Measurements from ENCODE around the gene ENOX2.

The ENOX2 gene

DNA sequence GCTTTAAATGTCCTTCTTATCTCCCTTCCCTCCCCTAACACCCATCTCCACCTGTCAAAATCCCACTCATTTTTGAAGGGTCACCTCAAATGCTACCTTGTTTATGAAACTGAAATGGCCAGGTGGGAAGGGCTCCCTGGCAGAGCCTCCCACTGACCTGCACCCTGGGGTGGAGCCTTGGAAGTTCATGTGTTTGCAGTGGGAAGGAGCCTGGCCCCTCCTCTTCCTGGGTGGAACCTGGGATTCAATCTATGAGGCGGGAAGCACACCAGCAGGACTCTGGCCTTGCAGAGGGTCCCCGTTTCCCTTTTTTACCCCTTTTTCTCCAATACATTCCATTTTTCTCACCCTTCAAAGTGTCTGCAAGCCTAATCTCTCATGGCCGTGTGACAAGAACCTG lies 197.4 kb downstream of the ENOX2 start:
- H3K4me3 ChIP-seq, result no peak overlapping the region
- no peak for DNase-seq (ENCODE audit: low spot score)
- H3K27ac ChIP-seq, result peak overlapping the region in 1 of 2 donors; percentile 5
- TF ChIP-seq CTCF (IDR thresholded peaks at IDR 0.05), result no peak

- Histone ChIP-seq H3K27ac (peak overlapping the region; percentile 30 to 74), H3K4me3 (peak overlapping the region; percentile 26)
- no peak for TF ChIP-seq CTCF (IDR thresholded peaks at IDR 0.05)
- no peak for DNase-seq (ENCODE audit: low spot score)
Measured at GRCh38 chrX:130704053-130705038, 198.7 kb downstream of the ENOX2 start.

- Histone ChIP-seq H3K4me3 (no peak overlapping the region), H3K27ac (peak overlapping the region; percentile 30 to 74)
- TF ChIP-seq CTCF (IDR thresholded peaks at IDR 0.05), result no peak
- DNase-seq (ENCODE audit: low spot score), result no peak
Measured at GRCh38 chrX:130702867-130703707, 199.9 kb downstream of the ENOX2 start.

DNA sequence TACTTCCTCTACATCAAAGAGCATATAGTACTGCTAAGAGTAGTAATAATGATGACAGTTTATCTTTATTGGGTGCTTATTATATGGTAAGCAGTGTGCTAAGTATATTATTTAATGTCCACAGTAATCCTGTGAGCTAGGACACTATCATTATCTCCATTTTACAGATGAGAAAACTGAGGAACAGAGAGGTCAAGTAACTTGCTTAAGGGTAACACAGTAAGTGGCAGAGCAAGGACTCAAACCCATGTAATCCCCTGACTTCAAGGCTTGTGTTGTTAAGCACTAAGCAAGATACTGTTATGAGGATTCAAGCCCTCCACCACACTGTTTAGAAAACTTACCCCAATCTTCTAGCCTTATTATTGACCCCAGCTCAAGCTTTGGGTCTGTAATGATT lies 202.4 kb downstream of the ENOX2 start:
- TF ChIP-seq CTCF (IDR thresholded peaks at IDR 0.05), result no peak
- Histone ChIP-seq H3K27ac (no peak overlapping the region), H3K4me3 (no peak overlapping the region)
- no peak for DNase-seq (ENCODE audit: low spot score)

- no peak overlapping the region for H3K27ac ChIP-seq
- no peak for DNase-seq (ENCODE audit: low spot score)
- no peak for TF ChIP-seq CTCF (IDR thresholded peaks at IDR 0.05)
- H3K4me3 ChIP-seq, result no peak overlapping the region
Measured at GRCh38 chrX:130699618-130700017, 203.4 kb downstream of the ENOX2 start.

DNA sequence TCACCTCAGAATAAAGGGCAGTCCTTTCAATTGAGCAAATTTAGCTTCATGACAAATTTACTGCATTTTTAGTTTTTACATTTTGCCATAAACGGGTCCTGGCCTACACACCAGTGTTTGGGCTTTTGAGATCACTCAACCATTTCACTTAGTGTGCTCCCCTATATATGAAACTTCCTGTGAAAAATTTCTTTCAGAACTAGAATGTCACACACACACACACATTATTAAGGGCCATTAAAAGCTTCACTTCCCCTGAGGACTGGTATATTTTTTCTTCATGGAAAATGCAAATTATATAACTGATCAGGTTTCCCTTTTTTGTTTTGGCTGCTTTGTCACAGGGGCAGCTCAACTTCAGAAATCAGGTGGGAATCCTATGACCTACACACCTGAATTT lies 206.5 kb downstream of the ENOX2 start:
- TF ChIP-seq CTCF (IDR thresholded peaks at IDR 0.05), result no peak
- no peak for DNase-seq (ENCODE audit: low spot score)
- no peak overlapping the region for H3K4me3 ChIP-seq
- H3K27ac ChIP-seq, result no peak overlapping the region
